ENCODE data around the gene PDP2.

GRCh38 chr16:66903544-66904427 lies 23.5 kb downstream of the PDP2 start:
- TF ChIP-seq SP1 (IDR thresholded peaks at IDR 0.05): no peak
- no peak for TF ChIP-seq BHLHE40 (IDR thresholded peaks at IDR 0.05; ENCODE audit: borderline replicate concordance)
- TF ChIP-seq FOXM1 (IDR thresholded peaks at IDR 0.05; ENCODE audit: borderline replicate concordance): no peak
- TF ChIP-seq ELF4 (IDR thresholded peaks at IDR 0.05): no peak
- no peak for TF ChIP-seq ZNF384 (IDR thresholded peaks at IDR 0.05)
- no peak for TF ChIP-seq SUZ12 (IDR thresholded peaks at IDR 0.05)
